ENCODE results near the gene SORCS2. TPM values are rescaled to one million over a fixed set of nuclear protein-coding genes. Genes with fewer than 3 reads are reported as not detected.

SORCS2 gene
- total and polyA plus RNA-seq, 2 experiments from 2014 or later, result 0.38 to 1.4 TPM

- Histone ChIP-seq H3K27me3 (replicated peaks; ENCODE audit: insufficient read depth) (peaks cover 6% of the 10 kb centered on the region; the same call in 1 of the 2 replicates), H3K4me1 (ENCODE audit: insufficient read depth) (no peaks in the 10 kb centered on the region), H3K9me2 (ENCODE audit: insufficient read depth) (no peaks in the 10 kb centered on the region), H3K4me3 (no peak overlapping the region), H3K9ac (no peak overlapping the region), H4K20me1 (ENCODE audit: insufficient read depth) (no peaks in the 10 kb centered on the region), H2AFZ (no peak overlapping the region), H3F3A (ENCODE audit: insufficient read depth) (no peaks in the 10 kb centered on the region), H3K9me3 (ENCODE audit: low read depth) (no peaks in the 10 kb centered on the region), H3K79me2 (ENCODE audit: insufficient read depth) (no peaks in the 10 kb centered on the region), H3K27ac (no peak overlapping the region), H3K36me3 (ENCODE audit: low read depth) (no peaks in the 10 kb centered on the region), H3K4me2 (ENCODE audit: unreplicated experiment) (no peak overlapping the region)
- DNase-seq, result no peak
- in situ Hi-C loops (cut with MboI), result loop anchor here (25.0 kb wide), 1 partner anchor 531 kb away; no protein-coding TSS in a partner anchor
- WGBS, 2 experiments (ENCODE audit: low coverage in 1 of 2, low lambda C conversion rate in 2 of 2, missing lambda C conversion rate in 2 of 2), result 15 to 22% methylated on average over 4 of the region's 4 CpGs
- TF ChIP-seq EZH2phosphoT487 (IDR thresholded peaks at IDR 0.05; ENCODE audit: insufficient read depth, low read depth) (no peak), EZH2 (IDR thresholded peaks at IDR 0.05; ENCODE audit: insufficient read depth, poor library complexity, severe bottlenecking) (no peak)
Measured at GRCh38 chr4:7180938-7181337, 11.4 kb upstream of the SORCS2 start.

GRCh38 chr4:7182616-7183015, 9.7 kb upstream of the SORCS2 start:
- no peak for TF ChIP-seq EZH2phosphoT487 (IDR thresholded peaks at IDR 0.05; ENCODE audit: insufficient read depth, low read depth)
- no peak for TF ChIP-seq EZH2 (IDR thresholded peaks at IDR 0.05; ENCODE audit: insufficient read depth, poor library complexity, severe bottlenecking)
- 54 to 57% methylated on average over 3 of the region's 3 CpGs for WGBS, 2 experiments (ENCODE audit: low coverage in 1 of 2, low lambda C conversion rate in 2 of 2, missing lambda C conversion rate in 2 of 2)
- no peak overlapping the region for H2AFZ ChIP-seq
- H3K27me3 ChIP-seq (replicated peaks; ENCODE audit: insufficient read depth), result peaks cover 12% of the 10 kb centered on the region
- H3F3A ChIP-seq (ENCODE audit: insufficient read depth), result no peaks in the 10 kb centered on the region
- no peaks in the 10 kb centered on the region for H3K79me2 ChIP-seq (ENCODE audit: insufficient read depth)
- H3K4me1 ChIP-seq (ENCODE audit: insufficient read depth), result no peaks in the 10 kb centered on the region
- no peaks in the 10 kb centered on the region for H4K20me1 ChIP-seq (ENCODE audit: insufficient read depth)
- in situ Hi-C loops (cut with MboI), result loop anchor here (25.0 kb wide), 1 partner anchor 530 kb away; no protein-coding TSS in a partner anchor
- DNase-seq, result no peak
- H3K36me3 ChIP-seq (ENCODE audit: low read depth), result no peaks in the 10 kb centered on the region
- no peaks in the 10 kb centered on the region for H3K9me3 ChIP-seq (ENCODE audit: low read depth)
- H3K4me3 ChIP-seq, result no peak overlapping the region
- no peaks in the 10 kb centered on the region for H3K9me2 ChIP-seq (ENCODE audit: insufficient read depth)
- H3K9ac ChIP-seq, result no peak overlapping the region
- H3K27ac ChIP-seq, result no peak overlapping the region
- H3K4me2 ChIP-seq (ENCODE audit: unreplicated experiment), result no peak overlapping the region

- Histone ChIP-seq H3F3A (ENCODE audit: insufficient read depth) (no peaks in the 10 kb centered on the region), H4K20me1 (ENCODE audit: insufficient read depth) (no peaks in the 10 kb centered on the region), H3K4me2 (ENCODE audit: unreplicated experiment) (no peak overlapping the region), H3K9ac (no peak overlapping the region), H3K27ac (no peak overlapping the region), H3K4me1 (ENCODE audit: insufficient read depth) (no peaks in the 10 kb centered on the region), H3K79me2 (ENCODE audit: insufficient read depth) (no peaks in the 10 kb centered on the region), H3K4me3 (no peak overlapping the region), H3K9me2 (ENCODE audit: insufficient read depth) (no peaks in the 10 kb centered on the region), H3K27me3 (replicated peaks; ENCODE audit: insufficient read depth) (peaks cover 17% of the 10 kb centered on the region), H3K36me3 (ENCODE audit: low read depth) (no peaks in the 10 kb centered on the region), H3K9me3 (ENCODE audit: low read depth) (no peaks in the 10 kb centered on the region), H2AFZ (no peak overlapping the region)
- WGBS, 2 experiments (ENCODE audit: low coverage in 1 of 2, low lambda C conversion rate in 2 of 2, missing lambda C conversion rate in 2 of 2), result 41 to 46% methylated on average over 4 of the region's 4 CpGs
- in situ Hi-C loops (cut with MboI), result loop anchor here (25.0 kb wide), 1 partner anchor 529 kb away; no protein-coding TSS in a partner anchor
- peak; percentile 45 for DNase-seq
- no peak for TF ChIP-seq EZH2phosphoT487 (IDR thresholded peaks at IDR 0.05; ENCODE audit: insufficient read depth, low read depth)
- no peak for TF ChIP-seq EZH2 (IDR thresholded peaks at IDR 0.05; ENCODE audit: insufficient read depth, poor library complexity, severe bottlenecking)
Measured at GRCh38 chr4:7183161-7183560, 9.2 kb upstream of the SORCS2 start.

GRCh38 chr4:7183780-7184460, 8.4 kb upstream of the SORCS2 start:
- no peak overlapping the region for H3K9ac ChIP-seq

More at GRCh38 chr4:7183780-7184460, 8.4 kb upstream of the SORCS2 start:
- Histone ChIP-seq H2AFZ (no peak overlapping the region), H3K79me2 (ENCODE audit: insufficient read depth) (no peaks in the 10 kb centered on the region), H3K4me3 (no peak overlapping the region), H3K27ac (no peak overlapping the region), H3K27me3 (replicated peaks; ENCODE audit: insufficient read depth) (peaks cover 25% of the 10 kb centered on the region), H3K4me1 (ENCODE audit: insufficient read depth) (no peaks in the 10 kb centered on the region), H4K20me1 (ENCODE audit: insufficient read depth) (no peaks in the 10 kb centered on the region), H3K36me3 (ENCODE audit: low read depth) (no peaks in the 10 kb centered on the region), H3K9me2 (ENCODE audit: insufficient read depth) (no peaks in the 10 kb centered on the region), H3K4me2 (ENCODE audit: unreplicated experiment) (no peak overlapping the region), H3K9me3 (ENCODE audit: low read depth) (no peaks in the 10 kb centered on the region), H3F3A (ENCODE audit: insufficient read depth) (no peaks in the 10 kb centered on the region)
- TF ChIP-seq EZH2phosphoT487 (IDR thresholded peaks at IDR 0.05; ENCODE audit: insufficient read depth, low read depth) (no peak), EZH2 (IDR thresholded peaks at IDR 0.05; ENCODE audit: insufficient read depth, poor library complexity, severe bottlenecking) (no peak)
- in situ Hi-C loops (cut with MboI), result loop anchor here (25.0 kb wide), 1 partner anchor 528 kb away; no protein-coding TSS in a partner anchor
- WGBS, 2 experiments (ENCODE audit: low coverage in 1 of 2, low lambda C conversion rate in 2 of 2, missing lambda C conversion rate in 2 of 2), result 59 to 68% methylated on average over 7 of the region's 7 CpGs
- no peak for DNase-seq

Data from GM23248 (cell line).